Fibroblast of skin of right quadriceps (primary cell): ENCODE results near the gene MFSD6L.
"Not testable (repeated sequence)": the region's sequence is repeated elsewhere in the genome, so short reads cannot be mapped to it uniquely, and the experiment has no call there.

Experiments
- DNase-seq: peaks from one replicate; pipeline ENCODE4 v3.0.0-alpha.2; 2013

MFSD6L gene

DNA sequence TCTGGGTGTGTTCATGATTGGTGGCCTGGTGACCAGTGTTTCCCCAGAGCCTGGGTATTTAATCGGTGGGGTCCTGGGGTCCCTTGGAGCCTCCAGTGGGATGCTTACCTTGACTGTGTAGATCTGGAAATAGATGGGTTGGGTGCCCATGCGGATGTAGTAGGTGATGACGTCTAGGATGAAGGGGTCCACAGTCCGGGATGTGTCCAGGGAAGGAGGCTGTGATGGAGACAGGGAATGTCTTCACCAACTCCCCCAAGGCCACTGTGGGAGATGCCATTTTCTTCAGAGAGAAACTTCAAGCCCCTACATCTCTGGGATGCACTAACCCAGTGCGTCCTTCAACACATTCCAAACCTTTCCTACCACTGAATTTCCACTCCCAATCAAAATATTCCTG is 24.1 kb upstream of the MFSD6L start:
- no peak for DNase-seq

DNA sequence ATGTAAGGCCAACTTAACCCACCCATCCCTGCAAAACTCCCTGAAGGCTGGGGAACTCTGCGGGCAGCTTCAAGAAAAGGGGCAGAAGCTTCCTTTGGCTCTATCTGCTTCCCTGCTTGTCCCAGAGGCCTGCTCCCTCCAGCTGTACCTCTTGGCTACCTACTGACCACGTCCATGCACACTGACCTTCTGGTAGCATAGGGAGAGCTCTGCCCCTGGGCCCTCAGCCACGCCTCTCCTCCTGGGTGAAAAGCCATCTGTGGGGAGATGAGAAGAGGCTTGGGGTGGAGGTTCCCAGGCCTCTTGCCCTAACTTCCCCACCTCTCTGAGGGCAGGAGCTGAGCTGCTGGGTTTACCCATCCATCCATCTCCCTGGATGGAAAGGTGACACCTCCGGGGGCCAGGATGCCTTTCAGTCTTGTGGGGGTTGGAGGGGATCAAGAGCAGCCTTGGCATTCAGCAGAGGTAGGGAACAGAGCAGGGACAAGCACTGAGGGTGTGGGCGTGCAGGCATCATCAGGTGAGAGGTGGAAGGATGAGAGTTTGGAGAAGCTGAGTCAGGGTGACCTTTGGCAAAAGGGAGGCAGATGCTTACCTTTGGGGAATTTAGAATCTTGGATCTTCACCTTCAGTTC is 23.4 kb upstream of the MFSD6L start:
- DNase-seq, result no peak

DNA sequence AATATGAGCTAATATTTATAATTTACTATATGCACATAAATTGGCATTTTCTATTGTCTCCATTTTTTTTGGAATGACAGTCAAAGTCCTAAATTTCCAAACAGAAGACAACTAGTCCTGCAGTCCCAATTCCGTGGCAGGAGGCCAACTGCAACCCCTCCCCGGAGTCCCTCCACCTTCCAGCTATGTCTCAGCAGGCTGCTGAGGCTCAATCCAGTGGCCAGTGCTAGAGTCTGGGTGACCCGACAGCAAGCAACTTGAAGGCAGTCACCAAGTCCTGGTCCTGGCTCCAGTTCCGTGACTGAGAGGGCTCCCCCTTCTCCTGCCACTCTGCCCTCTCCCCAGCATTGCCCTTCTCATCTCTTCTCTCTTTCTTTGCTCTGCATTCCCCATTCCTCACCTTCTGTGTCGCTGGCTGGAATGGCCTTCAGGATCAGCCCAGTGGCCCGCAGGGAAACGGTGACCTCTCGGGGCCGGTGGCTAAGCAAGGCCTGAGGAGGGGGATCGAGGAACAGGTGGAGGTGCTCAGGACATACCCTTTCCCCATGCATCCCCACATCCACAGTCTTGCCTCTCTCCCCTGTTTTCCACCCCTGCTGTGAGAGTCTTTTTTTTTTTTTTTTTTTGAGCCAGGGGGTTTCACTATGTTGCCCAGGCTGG is 22.4 kb upstream of the MFSD6L start:
- DNase-seq, result no peak

DNA sequence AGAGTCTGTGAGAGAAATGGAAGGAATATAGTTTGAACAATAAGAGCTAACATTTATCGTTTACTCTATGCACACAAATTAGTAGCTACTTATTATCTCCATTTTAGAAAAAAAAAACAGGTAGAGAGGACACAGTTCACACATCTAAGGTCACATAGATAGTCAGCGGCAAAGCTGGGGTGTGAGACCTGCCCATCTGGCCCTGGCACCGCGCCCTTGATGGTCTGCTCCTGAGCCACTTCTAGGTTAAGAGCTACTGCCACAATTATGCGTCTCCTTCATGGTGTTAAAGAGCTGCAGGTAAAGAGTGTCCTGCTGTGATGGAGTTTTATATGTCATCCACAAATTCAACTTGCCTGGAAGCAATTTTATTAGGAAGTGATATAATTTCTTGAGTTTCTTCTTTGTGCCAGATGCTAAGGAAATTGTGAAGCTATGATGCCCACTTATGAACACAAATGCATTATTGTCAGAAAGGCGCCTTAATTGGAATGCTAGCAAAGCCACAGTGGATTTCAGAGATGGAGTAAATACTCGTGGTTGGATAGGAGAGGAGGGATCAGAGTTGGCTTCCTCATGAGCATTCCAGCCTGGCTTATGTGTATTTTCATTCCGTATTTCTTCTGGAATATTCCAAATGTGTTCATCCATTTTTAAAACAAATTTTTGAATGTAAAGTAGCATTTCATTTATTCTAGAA is 21.3 kb upstream of the MFSD6L start:
- DNase-seq, result no peak

DNA sequence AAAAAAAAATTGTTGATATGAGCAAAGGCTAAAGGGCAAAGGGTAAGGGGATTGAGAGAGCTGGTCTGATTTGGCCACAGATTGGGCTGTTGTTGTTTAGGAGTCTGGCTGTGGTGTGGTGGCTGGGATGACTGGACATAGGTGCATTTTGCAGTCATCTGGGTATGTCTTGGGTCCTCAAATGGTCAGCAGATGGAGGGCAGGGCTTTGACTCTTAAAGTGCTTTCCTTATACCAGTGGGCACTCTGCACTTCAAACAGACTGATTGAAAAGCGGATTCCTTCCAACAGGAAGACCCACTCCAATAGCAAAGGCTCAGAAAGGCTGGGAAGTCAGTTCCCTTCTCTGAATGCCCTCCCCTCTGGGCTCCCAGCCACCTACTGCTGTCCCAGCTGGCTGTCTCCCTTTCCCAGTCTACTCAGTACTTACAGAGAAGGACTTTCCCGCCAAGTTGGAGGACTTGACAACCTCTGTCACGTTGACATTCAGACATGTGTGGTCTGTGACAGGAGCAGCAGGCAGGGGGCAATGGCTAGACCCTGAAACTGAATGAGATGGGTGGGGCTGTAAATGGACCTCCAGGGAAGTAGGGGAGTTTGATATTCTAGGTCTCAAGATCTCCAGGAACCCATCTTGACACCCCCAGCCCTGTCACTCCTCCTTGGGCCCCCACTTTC is 19.6 kb upstream of the MFSD6L start:
- no peak for DNase-seq

- DNase-seq, result no peak
Observed at GRCh38 chr17:8818047-8818446, 18.9 kb upstream of the MFSD6L start.

GRCh38 chr17:8806926-8807550 is 7.9 kb upstream of the MFSD6L start:
- DNase-seq, result peak; percentile 4

GRCh38 chr17:8806253-8806925 is 7.2 kb upstream of the MFSD6L start:
- no peak for DNase-seq

- not testable (repeated sequence) for DNase-seq
Observed at GRCh38 chr17:8805396-8805795, 6.2 kb upstream of the MFSD6L start.

DNA sequence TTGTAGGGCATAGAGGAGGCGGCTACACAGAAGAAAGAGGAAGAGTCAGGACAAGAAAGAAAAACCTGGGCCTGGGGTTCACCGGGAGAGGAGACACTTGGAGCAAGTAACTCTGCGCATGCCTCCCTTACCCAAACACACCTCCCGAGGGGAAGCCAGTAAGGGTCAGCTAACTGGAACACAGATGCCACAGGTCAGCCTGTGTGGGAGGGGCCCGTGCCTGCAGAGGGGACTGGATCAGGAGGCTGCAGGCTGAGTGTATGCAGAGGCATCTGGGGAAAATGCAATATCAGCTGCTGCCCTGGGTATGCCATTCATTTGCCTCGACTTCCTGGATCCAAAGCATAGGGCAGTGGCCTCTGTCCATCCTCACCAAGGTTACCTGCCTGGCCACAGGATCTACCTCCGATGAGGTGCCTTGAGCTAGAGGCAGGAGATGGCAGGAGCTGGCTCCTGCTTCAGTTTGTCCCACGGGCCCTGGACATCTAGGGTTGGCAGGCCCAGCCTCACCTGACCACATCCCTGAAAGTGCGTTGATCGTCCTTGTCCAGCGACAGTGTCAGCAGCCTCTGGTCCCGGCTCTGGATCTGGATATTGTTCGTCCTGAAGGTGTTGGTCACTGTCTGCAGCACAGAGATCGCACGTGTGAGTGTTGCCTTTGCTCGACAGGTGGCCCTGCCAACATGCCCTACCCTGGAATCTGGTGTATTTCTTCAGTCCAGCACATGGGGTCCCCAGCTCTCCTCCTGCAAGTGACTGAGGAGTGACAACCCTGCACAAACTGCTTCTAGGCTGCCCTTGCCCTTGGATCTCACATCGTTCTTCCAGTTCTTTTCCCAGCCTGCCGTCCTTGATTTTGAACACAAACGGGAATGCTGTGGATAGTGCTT is 4.6 kb upstream of the MFSD6L start:
- no peak for DNase-seq

GRCh38 chr17:8801135-8801840 is 2.1 kb upstream of the MFSD6L start:
- DNase-seq, result no peak

GRCh38 chr17:8800656-8801055 is 1.5 kb upstream of the MFSD6L start:
- no peak for DNase-seq

- DNase-seq, result no peak
Observed at GRCh38 chr17:8799570-8800212, 526 bp upstream of the MFSD6L start.

GRCh38 chr17:8798176-8798845 is 854 bp downstream of the MFSD6L start:
- no peak for DNase-seq

GRCh38 chr17:8797621-8798175 is 1.5 kb downstream of the MFSD6L start:
- DNase-seq, result no peak

GRCh38 chr17:8794636-8795035 is 4.5 kb downstream of the MFSD6L start:
- peak; percentile 6 for DNase-seq

DNA sequence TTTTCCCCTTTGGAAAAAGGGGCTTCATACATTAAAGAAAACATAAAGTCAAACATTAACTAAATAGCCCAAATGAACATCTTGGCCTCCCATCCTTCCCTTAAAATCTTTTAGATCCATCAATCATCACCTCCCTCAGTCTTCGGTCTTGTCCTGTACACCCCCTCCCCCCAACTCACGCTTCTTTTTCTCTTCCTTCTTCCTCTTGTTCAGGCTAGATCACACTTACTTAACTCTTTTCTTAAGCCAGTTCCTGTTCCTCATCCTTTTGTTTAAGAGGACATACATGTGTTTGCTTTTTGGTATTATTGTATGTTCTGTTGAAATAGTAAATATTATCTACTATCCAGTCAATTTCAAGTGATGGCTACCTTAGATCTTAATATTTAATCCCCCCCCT is 5.5 kb downstream of the MFSD6L start:
- DNase-seq, result no peak

- no peak for DNase-seq
Observed at GRCh38 chr17:8792646-8793045, 6.5 kb downstream of the MFSD6L start.

- peak; percentile 82 for DNase-seq
Observed at GRCh38 chr17:8791910-8792270, 7.3 kb downstream of the MFSD6L start.
